Measurements from ENCODE around the gene RSPRY1. TPM values are rescaled to one million over a fixed set of nuclear protein-coding genes. Genes with fewer than 3 reads are reported as not detected.
A peak's percentile ranks its signal among the peaks of the same experiment; 100 is the strongest.

Gene RSPRY1
- total and polyA plus RNA-seq, 2 donors (not counting 1 experiment from before 2014, with no cell fraction given) = 36.5 to 51.9 TPM

DNA sequence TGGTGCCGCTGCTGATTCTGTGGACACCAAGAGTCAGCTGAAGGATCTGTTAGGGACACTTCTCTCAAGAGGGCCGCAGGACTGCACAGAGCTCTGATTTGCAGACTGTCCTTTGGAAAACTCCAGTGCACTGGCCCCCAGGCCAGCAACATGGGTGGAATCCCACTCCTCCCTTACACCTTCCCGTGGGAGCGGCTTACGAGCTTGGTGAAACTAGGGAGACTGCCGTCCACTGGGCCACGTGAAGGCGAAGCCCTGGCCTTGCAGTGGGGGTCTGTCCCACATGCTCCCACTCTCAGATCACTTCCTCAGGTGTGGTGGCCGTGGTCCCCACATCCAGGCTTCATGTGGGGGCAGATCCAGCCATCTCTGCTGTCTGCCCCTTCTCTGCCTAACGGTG, 36.7 kb upstream of the RSPRY1 start:
- Histone ChIP-seq H3K27ac (ENCODE audit: insufficient read depth, low read length) (no peak overlapping the region), H3K9me3 (ENCODE audit: control insufficient read depth, insufficient read depth, low read depth, low read length) (no peaks in the 10 kb centered on the region), H3K27me3 (ENCODE audit: control insufficient read depth, insufficient read depth, low read length) (no peaks in the 10 kb centered on the region), H4K20me1 (ENCODE audit: control insufficient read depth, extremely low read depth, insufficient read depth, low read length) (no peaks in the 10 kb centered on the region), H3K4me1 (ENCODE audit: control insufficient read depth, extremely low read depth, insufficient read depth, low read length) (no peaks in the 10 kb centered on the region), H3K4me3 (replicated peaks in 1 of 4; ENCODE audit: control extremely low read depth in 1 of 4, insufficient read depth in 1 of 4, low read depth in 3 of 4, low read length in 4 of 4) (no peak overlapping the region), H3K79me2 (ENCODE audit: control insufficient read depth, insufficient read depth, low read length) (no peaks in the 10 kb centered on the region), H3K9ac (ENCODE audit: insufficient read depth, low read length) (no peak overlapping the region), H3K36me3 (ENCODE audit: control insufficient read depth, insufficient read depth, low read length) (peaks cover 2% of the 10 kb centered on the region), H2AFZ (ENCODE audit: low read length) (no peak overlapping the region), H3K4me2 (ENCODE audit: extremely low read depth, insufficient read depth, low read length) (no peak overlapping the region)
- TF ChIP-seq, protein P1, sequence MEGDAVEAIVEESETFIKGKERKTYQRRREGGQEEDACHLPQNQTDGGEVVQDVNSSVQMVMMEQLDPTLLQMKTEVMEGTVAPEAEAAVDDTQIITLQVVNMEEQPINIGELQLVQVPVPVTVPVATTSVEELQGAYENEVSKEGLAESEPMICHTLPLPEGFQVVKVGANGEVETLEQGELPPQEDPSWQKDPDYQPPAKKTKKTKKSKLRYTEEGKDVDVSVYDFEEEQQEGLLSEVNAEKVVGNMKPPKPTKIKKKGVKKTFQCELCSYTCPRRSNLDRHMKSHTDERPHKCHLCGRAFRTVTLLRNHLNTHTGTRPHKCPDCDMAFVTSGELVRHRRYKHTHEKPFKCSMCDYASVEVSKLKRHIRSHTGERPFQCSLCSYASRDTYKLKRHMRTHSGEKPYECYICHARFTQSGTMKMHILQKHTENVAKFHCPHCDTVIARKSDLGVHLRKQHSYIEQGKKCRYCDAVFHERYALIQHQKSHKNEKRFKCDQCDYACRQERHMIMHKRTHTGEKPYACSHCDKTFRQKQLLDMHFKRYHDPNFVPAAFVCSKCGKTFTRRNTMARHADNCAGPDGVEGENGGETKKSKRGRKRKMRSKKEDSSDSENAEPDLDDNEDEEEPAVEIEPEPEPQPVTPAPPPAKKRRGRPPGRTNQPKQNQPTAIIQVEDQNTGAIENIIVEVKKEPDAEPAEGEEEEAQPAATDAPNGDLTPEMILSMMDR (conservative IDR thresholded peaks at IDR 0.05 in 1 of 2, IDR thresholded peaks at IDR 0.05 in 1 of 2; ENCODE audit: low read depth in 1 of 2, low read length in 2 of 2) = no peak
- no peak for TF ChIP-seq EZH2 (IDR thresholded peaks at IDR 0.05; ENCODE audit: low read length, missing control alignments)
- DNase-seq (ENCODE audit: low read depth in 2 of 2) = no peak

DNA sequence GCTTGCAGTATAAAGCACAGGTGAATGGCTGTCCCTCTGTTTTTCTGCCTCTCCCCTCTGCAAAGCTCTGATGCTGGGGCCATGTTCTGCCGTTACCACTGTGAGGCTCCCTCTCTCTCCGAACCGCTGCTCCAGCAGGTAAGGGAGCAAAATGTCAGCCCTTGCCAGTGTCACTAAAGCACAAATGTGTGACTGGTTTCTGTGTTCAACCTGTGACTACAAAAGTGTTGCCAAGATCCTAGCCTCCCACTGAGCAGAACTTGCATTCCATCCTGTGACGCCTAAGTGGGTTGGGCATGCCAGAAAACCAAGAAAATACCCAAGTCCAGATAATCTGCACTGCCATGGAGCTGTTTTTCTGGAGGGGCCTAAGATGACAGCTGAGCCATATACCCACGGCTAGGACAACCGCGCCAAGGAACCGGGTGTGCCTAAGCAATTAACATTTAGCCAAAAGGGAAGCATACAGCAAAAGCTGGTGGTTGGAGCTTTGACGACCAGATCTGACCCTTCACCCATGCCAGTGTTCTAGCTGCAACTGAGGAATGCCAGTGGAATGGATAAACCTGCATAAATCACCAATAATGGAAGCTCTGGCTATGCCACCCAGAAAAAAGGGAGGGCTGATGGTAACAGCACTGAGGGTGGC, 35.3 kb upstream of the RSPRY1 start:
- H3K4me1 ChIP-seq (ENCODE audit: control insufficient read depth, extremely low read depth, insufficient read depth, low read length) = no peaks in the 10 kb centered on the region
- no peak for TF ChIP-seq EZH2 (IDR thresholded peaks at IDR 0.05; ENCODE audit: low read length, missing control alignments)
- TF ChIP-seq, protein P1 (conservative IDR thresholded peaks at IDR 0.05 in 1 of 2, IDR thresholded peaks at IDR 0.05 in 1 of 2; ENCODE audit: low read depth in 1 of 2, low read length in 2 of 2) = no peak
- peaks cover 2% of the 10 kb centered on the region for H3K36me3 ChIP-seq (ENCODE audit: control insufficient read depth, insufficient read depth, low read length)
- H3K4me2 ChIP-seq (ENCODE audit: extremely low read depth, insufficient read depth, low read length) = no peak overlapping the region
- H2AFZ ChIP-seq (ENCODE audit: low read length) = no peak overlapping the region
- H3K27ac ChIP-seq (ENCODE audit: insufficient read depth, low read length) = no peak overlapping the region
- H3K27me3 ChIP-seq (ENCODE audit: control insufficient read depth, insufficient read depth, low read length) = no peaks in the 10 kb centered on the region
- no peaks in the 10 kb centered on the region for H3K79me2 ChIP-seq (ENCODE audit: control insufficient read depth, insufficient read depth, low read length)
- H4K20me1 ChIP-seq (ENCODE audit: control insufficient read depth, extremely low read depth, insufficient read depth, low read length) = no peaks in the 10 kb centered on the region
- peak in 1 of 2 donors; percentile 70 for DNase-seq (ENCODE audit: low read depth in 2 of 2)
- H3K9me3 ChIP-seq (ENCODE audit: control insufficient read depth, insufficient read depth, low read depth, low read length) = no peaks in the 10 kb centered on the region
- no peak overlapping the region for H3K9ac ChIP-seq (ENCODE audit: insufficient read depth, low read length)
- no peak overlapping the region for H3K4me3 ChIP-seq (replicated peaks in 1 of 4; ENCODE audit: control extremely low read depth in 1 of 4, insufficient read depth in 1 of 4, low read depth in 3 of 4, low read length in 4 of 4)

GRCh38 chr16:57151369-57151768, 34.8 kb upstream of the RSPRY1 start:
- no peak for TF ChIP-seq EZH2 (IDR thresholded peaks at IDR 0.05; ENCODE audit: low read length, missing control alignments)
- TF ChIP-seq, protein P1 (conservative IDR thresholded peaks at IDR 0.05 in 1 of 2, IDR thresholded peaks at IDR 0.05 in 1 of 2; ENCODE audit: low read depth in 1 of 2, low read length in 2 of 2) = no peak
- Histone ChIP-seq H2AFZ (ENCODE audit: low read length) (no peak overlapping the region), H3K79me2 (ENCODE audit: control insufficient read depth, insufficient read depth, low read length) (no peaks in the 10 kb centered on the region), H3K27ac (ENCODE audit: insufficient read depth, low read length) (no peak overlapping the region), H3K27me3 (ENCODE audit: control insufficient read depth, insufficient read depth, low read length) (no peaks in the 10 kb centered on the region), H3K9ac (ENCODE audit: insufficient read depth, low read length) (no peak overlapping the region), H3K9me3 (ENCODE audit: control insufficient read depth, insufficient read depth, low read depth, low read length) (no peaks in the 10 kb centered on the region), H3K4me1 (ENCODE audit: control insufficient read depth, extremely low read depth, insufficient read depth, low read length) (no peaks in the 10 kb centered on the region), H4K20me1 (ENCODE audit: control insufficient read depth, extremely low read depth, insufficient read depth, low read length) (no peaks in the 10 kb centered on the region), H3K4me3 (replicated peaks in 1 of 4; ENCODE audit: control extremely low read depth in 1 of 4, insufficient read depth in 1 of 4, low read depth in 3 of 4, low read length in 4 of 4) (no peak overlapping the region), H3K4me2 (ENCODE audit: extremely low read depth, insufficient read depth, low read length) (no peak overlapping the region), H3K36me3 (ENCODE audit: control insufficient read depth, insufficient read depth, low read length) (peaks cover 2% of the 10 kb centered on the region)
- DNase-seq (ENCODE audit: low read depth in 2 of 2) = no peak

All from fibroblast of lung (primary cell).